ENCODE measurements around the gene WBP1. TPM values are rescaled to one million over a fixed set of nuclear protein-coding genes. Genes with fewer than 3 reads are reported as not detected.

WBP1 gene
- total RNA-seq, 1 experiment from 2014 or later = 45.7 TPM

DNA sequence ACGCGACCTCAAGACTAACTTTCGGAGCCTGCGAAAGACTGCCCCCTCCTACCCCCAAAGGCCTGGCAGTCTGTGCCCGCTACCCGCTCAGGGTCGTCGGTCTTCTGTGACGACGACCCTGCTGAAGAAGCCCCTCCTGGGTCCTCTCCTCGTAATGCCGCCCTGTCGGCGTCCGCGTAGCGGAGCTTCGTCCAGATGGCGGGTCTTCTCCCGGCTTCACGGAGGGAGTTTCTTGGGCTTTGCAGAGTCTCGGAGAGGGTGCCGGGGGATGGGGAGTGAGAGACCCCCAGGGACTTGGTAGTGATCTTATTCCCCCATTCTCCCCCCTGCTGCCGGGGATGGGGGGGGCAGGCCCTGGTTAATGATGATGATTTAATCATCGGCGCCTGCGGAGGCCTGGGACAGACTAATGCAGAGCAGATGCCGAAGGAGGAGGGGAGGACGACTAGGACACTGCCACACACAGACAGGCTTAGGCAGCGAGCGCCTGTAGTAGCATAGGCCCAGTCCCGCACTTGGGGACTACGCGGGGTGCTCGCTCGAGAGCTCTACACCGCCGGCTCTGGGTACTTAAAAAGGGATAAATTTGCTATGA, 49.8 kb downstream of the WBP1 start:
- POLR2A ChIA-PET = interaction anchor here (0.6 to 8.6 kb wide), 12 partner anchors 9 to 362 kb away, joined by 3 to 135 read pairs (median 4); partner anchors contain the start of genes AUP1, CCDC142, DQX1 and HTRA2
- Mint-ChIP-seq H3K27ac (ENCODE audit: low read depth, unreplicated experiment) (peak overlapping the region; percentile 98), H3K9me3 (ENCODE audit: unreplicated experiment) (no peaks in the 10 kb centered on the region), H3K36me3 (ENCODE audit: insufficient read depth, unreplicated experiment) (peaks cover 45% of the 10 kb centered on the region), H3K27me3 (ENCODE audit: insufficient read depth, unreplicated experiment) (no peaks in the 10 kb centered on the region), H3K4me3 (ENCODE audit: unreplicated experiment) (peak overlapping the region; percentile 88), H3K4me1 (ENCODE audit: insufficient read depth, unreplicated experiment) (peaks cover 28% of the 10 kb centered on the region)
- TF ChIP-seq, protein P1, sequence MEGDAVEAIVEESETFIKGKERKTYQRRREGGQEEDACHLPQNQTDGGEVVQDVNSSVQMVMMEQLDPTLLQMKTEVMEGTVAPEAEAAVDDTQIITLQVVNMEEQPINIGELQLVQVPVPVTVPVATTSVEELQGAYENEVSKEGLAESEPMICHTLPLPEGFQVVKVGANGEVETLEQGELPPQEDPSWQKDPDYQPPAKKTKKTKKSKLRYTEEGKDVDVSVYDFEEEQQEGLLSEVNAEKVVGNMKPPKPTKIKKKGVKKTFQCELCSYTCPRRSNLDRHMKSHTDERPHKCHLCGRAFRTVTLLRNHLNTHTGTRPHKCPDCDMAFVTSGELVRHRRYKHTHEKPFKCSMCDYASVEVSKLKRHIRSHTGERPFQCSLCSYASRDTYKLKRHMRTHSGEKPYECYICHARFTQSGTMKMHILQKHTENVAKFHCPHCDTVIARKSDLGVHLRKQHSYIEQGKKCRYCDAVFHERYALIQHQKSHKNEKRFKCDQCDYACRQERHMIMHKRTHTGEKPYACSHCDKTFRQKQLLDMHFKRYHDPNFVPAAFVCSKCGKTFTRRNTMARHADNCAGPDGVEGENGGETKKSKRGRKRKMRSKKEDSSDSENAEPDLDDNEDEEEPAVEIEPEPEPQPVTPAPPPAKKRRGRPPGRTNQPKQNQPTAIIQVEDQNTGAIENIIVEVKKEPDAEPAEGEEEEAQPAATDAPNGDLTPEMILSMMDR (IDR thresholded peaks at IDR 0.05; ENCODE audit: unreplicated experiment) = no peak
- CTCF ChIA-PET = interaction anchor here (1.0 to 3.5 kb wide), 3 partner anchors 11 to 79 kb away, joined by 3 to 18 read pairs (median 16); partner anchors contain the start of genes CCDC142 and TTC31
- BruUV-seq (replicated peaks) = TSS peak; percentile 78
- intact Hi-C loops (cut with micrococcal nuclease) = loop anchor here (1.0 kb wide), 2 partner anchors 21 to 79 kb away; partner anchors contain the start of genes AUP1 and HTRA2
- peak; percentile 24 for DNase-seq (ENCODE audit: unreplicated experiment)

DNA sequence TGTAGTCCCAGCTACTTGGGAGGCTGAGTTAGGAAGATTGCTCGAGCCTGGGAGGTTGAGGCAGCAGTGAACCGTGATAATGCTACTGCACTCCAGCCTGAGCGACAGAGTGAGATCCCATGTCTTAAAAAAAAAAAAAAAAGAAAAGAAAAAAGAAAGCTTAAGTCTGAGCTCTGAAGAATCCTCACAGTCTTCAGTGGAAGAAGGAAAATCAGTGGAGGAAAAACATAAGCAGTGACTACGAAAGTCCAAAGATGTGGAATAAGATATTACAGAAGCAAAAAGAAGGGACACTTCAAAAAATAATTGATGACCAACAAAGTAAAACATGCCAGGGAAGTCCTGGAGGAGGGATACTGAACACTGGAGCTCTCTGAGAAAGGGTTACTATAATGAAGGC, 52.0 kb downstream of the WBP1 start:
- BruUV-seq (replicated peaks) = no TSS peak
- H3K27me3 Mint-ChIP-seq (ENCODE audit: insufficient read depth, unreplicated experiment) = no peaks in the 10 kb centered on the region
- no peak overlapping the region for H3K27ac Mint-ChIP-seq (ENCODE audit: low read depth, unreplicated experiment)
- peaks cover 20% of the 10 kb centered on the region for H3K4me1 Mint-ChIP-seq (ENCODE audit: insufficient read depth, unreplicated experiment)
- peaks cover 23% of the 10 kb centered on the region for H3K36me3 Mint-ChIP-seq (ENCODE audit: insufficient read depth, unreplicated experiment)
- TF ChIP-seq, protein P1 (IDR thresholded peaks at IDR 0.05; ENCODE audit: unreplicated experiment) = no peak
- intact Hi-C loops (cut with micrococcal nuclease) = no loop called here
- H3K9me3 Mint-ChIP-seq (ENCODE audit: unreplicated experiment) = no peaks in the 10 kb centered on the region
- no peak for DNase-seq (ENCODE audit: unreplicated experiment)
- H3K4me3 Mint-ChIP-seq (ENCODE audit: unreplicated experiment) = no peak overlapping the region
- ChIA-PET POLR2A (interaction anchor here (0.8 to 8.6 kb wide), 3 partner anchors 10 to 65 kb away, joined by 3 to 135 read pairs (median 4); partner anchors contain the start of genes AUP1, DQX1 and HTRA2), CTCF (interaction anchor here (0.6 to 3.5 kb wide), 3 partner anchors 27 to 366 kb away, joined by 6 to 16 read pairs (median 8); partner anchors contain the start of genes CCDC142 and TTC31)

Other genes with a start within 250 kb of the WBP1 start
- 0.12 and 0.70 TPM in 2 replicates for gene SLC4A5, start 115.0 kb upstream of the WBP1 start, total RNA-seq (2022)
- 113 and 117 TPM in 2 replicates for gene DCTN1, start 78.1 kb upstream of the WBP1 start, total RNA-seq (2022)
- 4.3 and 5.6 TPM in 2 replicates for gene C2orf81, start 36.8 kb upstream of the WBP1 start, total RNA-seq (2022)
- gene WDR54, start 36.7 kb upstream of the WBP1 start, total RNA-seq (2022) = 16.4 and 19.9 TPM in 2 replicates
- 49.1 and 63.0 TPM in 2 replicates for gene RTKN, start 16.5 kb upstream of the WBP1 start, total RNA-seq (2022)
- 34.6 and 36.0 TPM in 2 replicates for gene INO80B, start 3.4 kb upstream of the WBP1 start, total RNA-seq (2022)
- gene MOGS, start 6.9 kb downstream of the WBP1 start, total RNA-seq (2022) = 60.4 and 67.9 TPM in 2 replicates
- 115 and 123 TPM in 2 replicates for gene MRPL53, start 14.2 kb downstream of the WBP1 start, total RNA-seq (2022)
- 10.1 and 16.4 TPM in 2 replicates for gene CCDC142, start 24.6 kb downstream of the WBP1 start, total RNA-seq (2022)
- 17.6 and 18.1 TPM in 2 replicates for gene TTC31, start 24.6 kb downstream of the WBP1 start, total RNA-seq (2022)
- gene LBX2, start 41.2 kb downstream of the WBP1 start, total RNA-seq (2022) = not detected in 2 replicates
- gene PCGF1, start 49.3 kb downstream of the WBP1 start, total RNA-seq (2022) = 37.5 and 41.6 TPM in 2 replicates
- gene TLX2, start 56.0 kb downstream of the WBP1 start, total RNA-seq (2022) = not detected in 2 replicates
- gene DQX1, start 67.8 kb downstream of the WBP1 start, total RNA-seq (2022) = 4.3 and 4.7 TPM in 2 replicates
- 138 and 140 TPM in 2 replicates for gene AUP1, start 71.3 kb downstream of the WBP1 start, total RNA-seq (2022)
- gene HTRA2, start 71.5 kb downstream of the WBP1 start, total RNA-seq (2022) = 27.6 and 33.0 TPM in 2 replicates
- gene LOXL3, start 95.5 kb downstream of the WBP1 start, total RNA-seq (2022) = 0.93 and 1.2 TPM in 2 replicates
- gene DOK1, start 96.3 kb downstream of the WBP1 start, total RNA-seq (2022) = 3.4 and 4.6 TPM in 2 replicates
- gene M1AP, start 189.9 kb downstream of the WBP1 start, total RNA-seq (2022) = not detected in 2 replicates
- 5.2 and 7.0 TPM in 2 replicates for gene SEMA4F, start 195.8 kb downstream of the WBP1 start, total RNA-seq (2022)